Activated CD4-positive, alpha-beta T cell treated with anti-CD3 and anti-CD28 coated beads, Interleukin-2, amount 50 U/mL, for 4 hours (primary cell): ENCODE measurements around the gene SLA2.
"Not testable (repeated sequence)": the region's sequence is repeated elsewhere in the genome, so short reads cannot be mapped to it uniquely, and the experiment has no call there.

ENCODE experiments used
- DNase-seq, 2 experiments: peaks; one replicate each; pipeline ENCODE4 v3.0.0-alpha.2; 2020

The SLA2 gene

GRCh38 chr20:36645998-36646397 is at the start of gene SLA2:
Gene SLA2, minus strand, starts transcription at chr20:36646196. Its CDS starts 4,861 bp downstream, at chr20:36641335.
- DNase-seq = peak; percentile 48 to 57

GRCh38 chr20:36695467-36695866 is 49.5 kb upstream of the SLA2 start:
- DNase-seq = not testable (repeated sequence)

GRCh38 chr20:36688630-36689029 is 42.6 kb upstream of the SLA2 start:
- DNase-seq = no peak

GRCh38 chr20:36687850-36688249 is 41.9 kb upstream of the SLA2 start:
- DNase-seq = no peak

- DNase-seq = no peak
Observed at GRCh38 chr20:36686944-36687343, 40.9 kb upstream of the SLA2 start.

- DNase-seq = no peak
Observed at GRCh38 chr20:36686504-36686903, 40.5 kb upstream of the SLA2 start.

GRCh38 chr20:36684747-36685146 is 38.8 kb upstream of the SLA2 start:
- no peak for DNase-seq

- no peak for DNase-seq
Observed at GRCh38 chr20:36682311-36682710, 36.3 kb upstream of the SLA2 start.

- DNase-seq = no peak
Observed at GRCh38 chr20:36677422-36677771, 31.4 kb upstream of the SLA2 start.

- DNase-seq = no peak
Observed at GRCh38 chr20:36676701-36677421, 30.9 kb upstream of the SLA2 start.

GRCh38 chr20:36675545-36675944 is 29.5 kb upstream of the SLA2 start:
- not testable (repeated sequence) for DNase-seq

- no peak for DNase-seq
Observed at GRCh38 chr20:36672991-36673390, 27.0 kb upstream of the SLA2 start.

- DNase-seq = no peak
Observed at GRCh38 chr20:36670665-36671357, 24.8 kb upstream of the SLA2 start.

GRCh38 chr20:36666181-36666740 is 20.3 kb upstream of the SLA2 start:
- no peak for DNase-seq

GRCh38 chr20:36663031-36663430 is 17.0 kb upstream of the SLA2 start:
- no peak for DNase-seq

GRCh38 chr20:36658300-36658699 is 12.3 kb upstream of the SLA2 start:
- DNase-seq = no peak

GRCh38 chr20:36656733-36657132 is 10.7 kb upstream of the SLA2 start:
- no peak for DNase-seq

GRCh38 chr20:36655004-36655403 is 9.0 kb upstream of the SLA2 start:
- no peak for DNase-seq

GRCh38 chr20:36654506-36654905 is 8.5 kb upstream of the SLA2 start:
- no peak for DNase-seq

GRCh38 chr20:36653456-36653855 is 7.5 kb upstream of the SLA2 start:
- DNase-seq = no peak

GRCh38 chr20:36647196-36648121 is 1.5 kb upstream of the SLA2 start:
- no peak for DNase-seq

GRCh38 chr20:36646678-36647077 is 682 bp upstream of the SLA2 start:
- no peak for DNase-seq

- DNase-seq = no peak
Observed at GRCh38 chr20:36645353-36645752, 643 bp downstream of the SLA2 start.
